HFFc6 (cell line): ENCODE results near the gene MYO1H. TPM values are rescaled to one million over a fixed set of nuclear protein-coding genes. Genes with fewer than 3 reads are reported as not detected.

Experiments used
- DNase-seq: peaks from one replicate; pipeline ENCODE4 v3.0.0-alpha.2; 2018
- H3K27ac Mint-ChIP-seq: 2 replicates; pipeline ENCODE4 v1.8.0; 2020; ENCODE audit warnings: mild to moderate bottlenecking, mixed read lengths
- H3K27me3 Mint-ChIP-seq: 2 replicates; pipeline ENCODE4 v1.8.0; 2021; ENCODE audit warnings: mild to moderate bottlenecking, moderate library complexity, mixed read lengths; ENCODE audit not compliant: insufficient read depth
- H3K36me3 Mint-ChIP-seq: 2 replicates; pipeline ENCODE4 v1.8.0; 2021; ENCODE audit warnings: low read depth, mixed read lengths
- H3K4me1 Mint-ChIP-seq: 2 replicates; pipeline ENCODE4 v1.8.0; 2020; ENCODE audit warnings: low read depth, mixed read lengths
- H3K4me3 Mint-ChIP-seq: 2 replicates; pipeline ENCODE4 v1.8.0; 2020; ENCODE audit warnings: mild to moderate bottlenecking, moderate library complexity, mixed read lengths
- H3K9me3 Mint-ChIP-seq: 2 replicates; pipeline ENCODE4 v1.8.0; 2020; ENCODE audit warnings: mild to moderate bottlenecking, mixed read lengths
- total RNA-seq, 6 experiments: library from RNA; stranded (reverse); fragmentation: NEBNext Ultra II Directional; extraction: Animal tissue kit (Norgen Biotek cat#: 25700); gene quantifications; 2 replicates in 1 of 6; 3 replicates in 5 of 6; pipeline ENCODE4 v1.2.3, GENCODE V29; 2021
- TF ChIP-seq, protein P1 (sequence below): fragments of 200-600 bp; sonication (generic); IDR thresholded peaks from 2 replicates; pipeline ENCODE4 v1.5.0; 2021; ENCODE audit warnings: antibody characterized with exemption, mild to moderate bottlenecking

MYO1H gene
- total RNA-seq, 6 experiments from 2014 or later: not detected

DNA sequence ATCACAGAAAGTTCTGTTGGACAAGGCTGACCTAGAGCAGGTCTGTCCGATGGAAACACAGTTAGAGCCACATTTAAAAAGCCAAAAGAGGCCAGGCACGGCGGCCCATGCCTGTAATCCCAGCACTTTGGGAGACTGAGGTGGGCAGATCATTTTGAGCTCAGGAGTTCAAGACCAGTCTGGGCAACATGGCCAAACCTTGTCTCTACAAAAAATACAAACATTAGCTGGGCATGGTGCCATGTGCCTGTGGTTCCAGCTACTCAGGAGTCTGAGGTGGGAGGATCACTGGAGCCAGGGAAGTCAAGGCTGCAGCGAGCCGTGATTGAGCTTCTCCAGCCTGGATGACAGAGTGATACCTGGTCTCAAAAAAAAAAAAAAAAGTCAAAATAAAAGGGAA is 144.7 kb downstream of the MYO1H start:
- Mint-ChIP-seq H3K27ac (no peak overlapping the region), H3K27me3 (no peaks in the 10 kb centered on the region), H3K36me3 (peaks cover 14% of the 10 kb centered on the region), H3K9me3 (no peaks in the 10 kb centered on the region), H3K4me3 (no peak overlapping the region), H3K4me1 (peaks cover 1% of the 10 kb centered on the region)
- no peak for DNase-seq
- TF ChIP-seq, protein P1, sequence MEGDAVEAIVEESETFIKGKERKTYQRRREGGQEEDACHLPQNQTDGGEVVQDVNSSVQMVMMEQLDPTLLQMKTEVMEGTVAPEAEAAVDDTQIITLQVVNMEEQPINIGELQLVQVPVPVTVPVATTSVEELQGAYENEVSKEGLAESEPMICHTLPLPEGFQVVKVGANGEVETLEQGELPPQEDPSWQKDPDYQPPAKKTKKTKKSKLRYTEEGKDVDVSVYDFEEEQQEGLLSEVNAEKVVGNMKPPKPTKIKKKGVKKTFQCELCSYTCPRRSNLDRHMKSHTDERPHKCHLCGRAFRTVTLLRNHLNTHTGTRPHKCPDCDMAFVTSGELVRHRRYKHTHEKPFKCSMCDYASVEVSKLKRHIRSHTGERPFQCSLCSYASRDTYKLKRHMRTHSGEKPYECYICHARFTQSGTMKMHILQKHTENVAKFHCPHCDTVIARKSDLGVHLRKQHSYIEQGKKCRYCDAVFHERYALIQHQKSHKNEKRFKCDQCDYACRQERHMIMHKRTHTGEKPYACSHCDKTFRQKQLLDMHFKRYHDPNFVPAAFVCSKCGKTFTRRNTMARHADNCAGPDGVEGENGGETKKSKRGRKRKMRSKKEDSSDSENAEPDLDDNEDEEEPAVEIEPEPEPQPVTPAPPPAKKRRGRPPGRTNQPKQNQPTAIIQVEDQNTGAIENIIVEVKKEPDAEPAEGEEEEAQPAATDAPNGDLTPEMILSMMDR: no peak

DNA sequence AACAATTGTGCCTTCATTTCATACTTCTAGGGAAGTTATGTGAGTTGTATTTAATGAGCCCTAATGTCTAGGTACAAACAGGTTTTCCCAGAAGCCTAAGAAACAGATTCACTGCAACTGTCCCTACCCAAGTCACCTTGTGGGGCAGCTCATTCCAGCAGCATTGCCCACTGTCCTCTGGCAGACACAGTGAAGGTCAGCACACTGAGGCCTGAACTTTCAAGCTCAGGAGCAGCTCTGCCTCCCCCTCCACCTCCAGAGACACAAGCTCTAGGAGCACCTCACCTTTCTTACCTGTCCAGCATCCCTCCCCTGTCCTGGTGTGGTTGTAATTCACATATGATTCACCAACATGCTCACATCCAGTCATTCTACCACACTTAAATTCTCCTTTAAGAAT is 145.4 kb downstream of the MYO1H start:
- no peak for DNase-seq
- no peaks in the 10 kb centered on the region for H3K27me3 Mint-ChIP-seq
- peaks cover 17% of the 10 kb centered on the region for H3K36me3 Mint-ChIP-seq
- H3K9me3 Mint-ChIP-seq: no peaks in the 10 kb centered on the region
- H3K4me1 Mint-ChIP-seq: peaks cover 7% of the 10 kb centered on the region
- no peak overlapping the region for H3K4me3 Mint-ChIP-seq
- TF ChIP-seq, protein P1: no peak
- H3K27ac Mint-ChIP-seq: no peak overlapping the region

DNA sequence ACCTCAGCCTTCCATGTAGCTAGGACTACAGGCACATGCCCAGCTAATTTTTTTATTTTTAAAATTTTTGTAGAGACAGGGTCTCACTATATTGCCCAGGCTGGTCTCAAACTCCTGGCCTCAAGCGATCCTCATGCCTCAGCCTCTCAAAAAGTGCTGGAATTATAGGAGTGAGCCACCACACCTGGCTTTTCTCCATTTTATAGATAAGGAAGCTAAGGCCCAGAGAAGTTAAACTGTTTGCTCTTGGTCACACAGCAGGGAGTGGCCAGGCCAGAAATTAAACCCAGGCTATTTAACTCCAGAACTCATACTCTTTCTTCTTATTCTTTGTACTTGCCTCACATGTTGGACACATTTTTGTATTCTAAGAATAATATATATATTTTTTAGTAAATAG is 146.2 kb downstream of the MYO1H start:
- Mint-ChIP-seq H3K4me1 (peaks cover 7% of the 10 kb centered on the region), H3K36me3 (peaks cover 26% of the 10 kb centered on the region), H3K9me3 (no peaks in the 10 kb centered on the region)

DNA sequence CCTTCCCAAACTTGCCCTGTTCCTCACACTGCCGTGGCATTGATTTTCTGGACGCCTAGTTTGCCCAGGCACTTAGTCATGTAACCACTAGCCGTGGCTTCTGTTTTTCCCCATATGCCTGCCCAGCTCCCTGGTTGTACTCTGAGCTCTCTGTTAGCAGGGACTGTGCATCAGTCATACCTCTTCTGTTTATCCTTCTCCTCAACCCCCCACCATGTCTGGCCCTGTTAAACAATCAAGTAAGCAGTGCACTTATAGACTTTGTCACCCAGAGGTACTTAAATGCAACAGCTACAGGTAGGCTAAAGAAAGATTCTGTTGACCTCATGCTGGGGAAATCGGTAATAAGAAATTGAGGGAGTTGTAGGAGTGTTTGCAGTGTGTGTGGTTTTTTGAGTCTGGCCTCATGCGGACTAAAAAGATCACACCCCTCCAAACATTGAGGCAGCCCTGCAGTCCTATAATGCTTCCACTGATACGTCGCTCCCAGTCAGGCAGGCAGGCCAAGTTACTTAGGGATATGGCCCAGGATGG is 146.7 kb downstream of the MYO1H start:
- DNase-seq: no peak
- Mint-ChIP-seq H3K36me3 (peaks cover 29% of the 10 kb centered on the region), H3K4me1 (peaks cover 7% of the 10 kb centered on the region), H3K27ac (no peak overlapping the region), H3K27me3 (no peaks in the 10 kb centered on the region), H3K4me3 (no peak overlapping the region), H3K9me3 (no peaks in the 10 kb centered on the region)
- TF ChIP-seq, protein P1: no peak

More for the DNA sequence above, 146.2 kb downstream of the MYO1H start:
- TF ChIP-seq, protein P1: no peak
- no peak for DNase-seq
- no peak overlapping the region for H3K27ac Mint-ChIP-seq
- no peaks in the 10 kb centered on the region for H3K27me3 Mint-ChIP-seq
- H3K4me3 Mint-ChIP-seq: no peak overlapping the region

DNA sequence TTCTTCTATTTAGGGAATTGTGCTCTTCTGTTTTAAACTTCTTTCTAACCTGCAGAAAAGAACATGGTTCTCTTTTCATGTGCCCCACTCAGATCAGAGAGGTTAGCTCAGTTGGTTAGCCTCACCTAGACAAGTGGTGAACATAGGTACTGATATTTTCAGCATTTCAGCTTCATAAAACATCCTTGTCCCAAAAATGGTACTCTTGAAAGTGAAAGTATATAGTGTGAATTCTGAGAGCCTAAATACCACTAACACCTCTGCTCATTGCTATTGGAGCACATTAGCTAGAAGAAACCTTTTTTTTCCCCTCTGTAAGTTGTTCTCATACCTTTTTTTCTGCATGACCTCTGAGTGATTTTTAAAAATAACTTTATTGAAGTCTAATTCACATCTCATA is 147.3 kb downstream of the MYO1H start:
- Mint-ChIP-seq H3K27me3 (no peaks in the 10 kb centered on the region), H3K27ac (no peak overlapping the region), H3K4me3 (no peak overlapping the region), H3K9me3 (no peaks in the 10 kb centered on the region), H3K36me3 (peaks cover 29% of the 10 kb centered on the region), H3K4me1 (peaks cover 7% of the 10 kb centered on the region)
- DNase-seq: no peak
- TF ChIP-seq, protein P1: no peak

DNA sequence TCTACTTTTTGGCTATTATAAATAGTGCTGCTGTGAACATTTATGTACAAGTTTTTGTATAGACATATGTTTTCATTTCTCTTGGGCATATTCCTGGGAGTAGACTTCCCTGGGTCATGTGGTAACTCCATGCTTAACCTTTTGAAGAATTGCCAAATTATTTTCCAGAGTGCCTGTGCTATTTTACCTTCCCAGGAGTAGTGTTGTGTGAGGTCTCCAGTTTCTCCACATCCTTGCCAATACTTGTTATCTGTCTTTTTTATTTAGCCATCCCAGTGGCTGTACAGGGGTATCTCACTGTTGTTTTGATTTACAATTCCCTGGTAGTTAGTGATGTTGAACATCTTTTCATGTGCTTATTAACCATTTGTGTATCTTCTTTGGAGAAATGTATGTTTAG is 148.6 kb downstream of the MYO1H start:
- DNase-seq: no peak
- Mint-ChIP-seq H3K36me3 (peaks cover 34% of the 10 kb centered on the region), H3K4me3 (no peak overlapping the region), H3K27me3 (no peaks in the 10 kb centered on the region), H3K4me1 (peaks cover 7% of the 10 kb centered on the region), H3K27ac (no peak overlapping the region), H3K9me3 (no peaks in the 10 kb centered on the region)
- TF ChIP-seq, protein P1: no peak
